AG04450 (cell line): ENCODE data around the gene HOXA7. TPM values are rescaled to one million over a fixed set of nuclear protein-coding genes. Genes with fewer than 3 reads are reported as not detected.

ENCODE experiments used
- CTCF ChIA-PET: fragments of 300-600, 350-600 bp; formaldehyde crosslinking; extraction: SDS; loops from one replicate; lab custom pipeline; 2022; ENCODE audit warnings: antibody characterized with exemption, inconsistent platforms; lab: Charles Lee
- POLR2A ChIA-PET: fragments of 350-600 bp; formaldehyde crosslinking; extraction: SDS; loops from one replicate; lab custom pipeline; 2021; ENCODE audit warnings: antibody characterized with exemption, inconsistent platforms; lab: Yijun Ruan, JAX
- DNase-seq: peaks from one replicate; pipeline ENCODE4 v3.0.0-alpha.2; 2011; ENCODE audit warnings: low read depth, low spot score
- H3K27ac ChIP-seq: one replicate; pipeline ENCODE4 v1.5.1; 2012; ENCODE audit warnings: low read depth, low read length, control low read depth
- H3K27me3 ChIP-seq: one replicate; pipeline ENCODE4 v1.6.0; 2012; ENCODE audit warnings: low read length; ENCODE audit not compliant: control insufficient read depth, insufficient read depth
- H3K4me3 ChIP-seq: 2 replicates; pipeline ENCODE4 v1.5.1; 2011; ENCODE audit warnings: mild to moderate bottlenecking, low read depth, low read length, control low read depth
- H3K9me3 ChIP-seq: 2 replicates; pipeline ENCODE4 v1.5.1; 2012; ENCODE audit warnings: low read length; ENCODE audit not compliant: control insufficient read depth, insufficient read depth
- polyA plus RNA-seq: library from polyadenylated mRNA; depleted of rRNA; stranded (reverse); fragments of >200 nt; gene quantifications from 2 replicates; pipeline ENCODE4 v1.2.3, GENCODE V29; 2011
- TF ChIP-seq, protein P1 (sequence below): IDR thresholded peaks from 2 replicates; pipeline ENCODE4 v1.5.1; 2011; ENCODE audit warnings: low read depth, low read length, control low read depth, inconsistent platforms

Gene HOXA7
- polyA plus RNA-seq, 1 experiment = 5.3 TPM

DNA sequence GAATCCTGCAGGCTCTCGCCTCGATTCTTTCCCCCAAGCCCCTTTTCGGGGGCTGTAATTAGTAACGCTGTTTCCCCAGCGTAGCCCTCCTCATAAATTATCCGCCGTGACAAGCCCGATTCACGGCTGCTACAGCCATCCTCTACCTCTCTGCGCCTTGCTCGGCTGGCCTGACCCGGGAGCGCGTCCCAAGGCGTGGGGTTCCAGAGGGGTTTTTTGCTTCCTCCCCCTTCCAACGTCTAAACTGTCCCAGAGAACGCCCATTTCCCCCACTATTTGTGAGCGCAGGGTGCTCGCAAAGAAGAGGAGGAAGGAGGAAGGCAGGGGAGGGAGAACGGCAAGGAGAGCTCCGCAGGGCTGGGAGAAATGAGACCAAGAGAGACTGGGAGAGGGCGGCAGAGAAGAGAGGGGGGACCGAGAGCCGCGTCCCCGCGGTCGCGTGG is 13.9 kb downstream of the HOXA7 start:
- CTCF ChIA-PET = interaction anchor here (0.9 to 7.8 kb wide), 12 partner anchors 8 to 773 kb away, joined by 3 to 93 read pairs (median 12); partner anchors contain the start of gene HOXA3
- peak overlapping the region; percentile 94 for H3K4me3 ChIP-seq
- POLR2A ChIA-PET = interaction anchor here (1.3 to 4.1 kb wide), 8 partner anchors 10 to 942 kb away, joined by 3 to 23 read pairs (median 8); partner anchors contain the start of genes HNRNPA2B1 and HOXA3

DNA sequence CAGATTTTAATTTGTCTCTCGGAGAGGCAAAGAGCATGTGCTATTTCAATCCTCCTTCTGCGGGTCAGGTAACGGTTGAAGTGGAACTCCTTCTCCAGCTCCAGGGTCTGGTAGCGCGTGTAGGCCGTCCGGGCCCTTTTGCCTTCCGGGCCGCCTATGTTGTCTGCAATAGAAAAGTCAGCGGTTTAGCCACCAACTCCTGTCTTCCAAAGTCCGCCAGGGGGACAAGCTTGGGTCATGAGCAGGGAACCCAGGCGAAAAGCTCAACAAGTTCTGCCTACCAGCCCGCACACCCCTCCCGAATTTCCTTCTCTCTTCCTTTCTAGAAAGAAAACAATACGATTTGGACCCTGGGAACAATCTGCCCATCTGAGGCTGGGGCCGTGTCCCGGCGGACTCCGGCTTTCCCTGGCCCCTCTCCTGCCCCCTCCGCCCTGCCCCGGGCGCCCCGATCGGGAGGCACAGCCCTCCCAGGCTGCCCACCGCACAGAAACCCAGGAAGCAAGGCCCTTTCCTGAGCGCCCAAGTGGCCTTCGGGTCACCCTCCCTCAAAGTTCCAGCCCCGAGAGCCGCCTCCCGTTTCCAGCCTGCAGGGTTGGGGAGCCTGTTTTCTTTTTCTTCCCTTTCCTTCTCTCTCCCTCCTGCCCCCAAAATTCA is 14.4 kb downstream of the HOXA7 start:
- TF ChIP-seq, protein P1, sequence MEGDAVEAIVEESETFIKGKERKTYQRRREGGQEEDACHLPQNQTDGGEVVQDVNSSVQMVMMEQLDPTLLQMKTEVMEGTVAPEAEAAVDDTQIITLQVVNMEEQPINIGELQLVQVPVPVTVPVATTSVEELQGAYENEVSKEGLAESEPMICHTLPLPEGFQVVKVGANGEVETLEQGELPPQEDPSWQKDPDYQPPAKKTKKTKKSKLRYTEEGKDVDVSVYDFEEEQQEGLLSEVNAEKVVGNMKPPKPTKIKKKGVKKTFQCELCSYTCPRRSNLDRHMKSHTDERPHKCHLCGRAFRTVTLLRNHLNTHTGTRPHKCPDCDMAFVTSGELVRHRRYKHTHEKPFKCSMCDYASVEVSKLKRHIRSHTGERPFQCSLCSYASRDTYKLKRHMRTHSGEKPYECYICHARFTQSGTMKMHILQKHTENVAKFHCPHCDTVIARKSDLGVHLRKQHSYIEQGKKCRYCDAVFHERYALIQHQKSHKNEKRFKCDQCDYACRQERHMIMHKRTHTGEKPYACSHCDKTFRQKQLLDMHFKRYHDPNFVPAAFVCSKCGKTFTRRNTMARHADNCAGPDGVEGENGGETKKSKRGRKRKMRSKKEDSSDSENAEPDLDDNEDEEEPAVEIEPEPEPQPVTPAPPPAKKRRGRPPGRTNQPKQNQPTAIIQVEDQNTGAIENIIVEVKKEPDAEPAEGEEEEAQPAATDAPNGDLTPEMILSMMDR = peak; percentile 28; the same call in 1 of the 2 replicates
- H3K4me3 ChIP-seq = peak overlapping the region; percentile 94
- ChIA-PET POLR2A (interaction anchor here (2.0 to 4.1 kb wide), 2 partner anchors 27 to 44 kb away, joined by 6 to 23 read pairs; no protein-coding TSS in a partner anchor), CTCF (interaction anchor here (0.6 to 7.8 kb wide), 17 partner anchors 8 to 772 kb away, joined by 3 to 93 read pairs (median 6); partner anchors contain the start of genes HOXA3 and HOXA4)
- H3K9me3 ChIP-seq = no peaks in the 10 kb centered on the region; the same call in 1 of the 2 replicates
- H3K27ac ChIP-seq = peak overlapping the region; percentile 88
- DNase-seq = no peak
- H3K27me3 ChIP-seq = no peaks in the 10 kb centered on the region

More for the DNA sequence above, 13.9 kb downstream of the HOXA7 start:
- Histone ChIP-seq H3K27me3 (no peaks in the 10 kb centered on the region), H3K9me3 (no peaks in the 10 kb centered on the region; the same call in 1 of the 2 replicates), H3K27ac (peak overlapping the region; percentile 88)
- TF ChIP-seq, protein P1 = no peak
- DNase-seq = no peak

DNA sequence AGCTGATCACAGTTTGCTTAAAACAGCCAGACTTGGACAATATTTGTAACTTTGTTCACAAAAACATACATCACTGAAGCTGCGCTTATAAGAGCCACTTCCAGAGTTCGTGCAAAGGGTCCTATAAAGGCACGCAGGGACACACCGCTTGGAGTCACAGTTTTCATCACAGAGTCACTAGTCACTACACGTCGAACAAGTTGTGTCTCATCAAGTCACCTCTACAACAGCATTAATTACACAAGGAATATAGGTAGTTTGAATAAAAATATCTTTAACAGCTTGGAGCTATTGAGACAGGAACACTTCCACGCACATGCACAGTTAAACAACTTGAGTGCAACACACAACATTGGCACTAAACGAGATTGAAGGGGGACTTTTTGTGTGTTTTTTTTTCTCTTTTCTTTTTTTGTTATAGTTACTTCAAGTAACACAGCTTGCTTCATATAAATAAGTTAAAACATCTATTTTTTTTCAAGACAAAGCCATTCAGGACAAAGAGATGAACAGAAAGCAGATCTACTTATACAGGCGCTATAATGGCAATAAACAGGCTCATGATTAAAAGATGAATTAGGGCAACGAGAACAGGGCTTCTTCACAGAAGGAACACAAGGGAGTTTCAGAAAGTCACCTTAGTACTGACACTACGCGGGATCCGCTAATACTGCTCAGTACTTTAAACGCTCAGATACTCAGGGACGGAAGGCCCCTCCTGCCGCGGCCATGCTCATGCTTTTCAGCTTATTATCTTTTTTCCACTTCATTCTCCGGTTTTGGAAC is 15.1 kb downstream of the HOXA7 start:
- peak overlapping the region; percentile 94 for H3K4me3 ChIP-seq
- no peaks in the 10 kb centered on the region; the same call in 1 of the 2 replicates for H3K9me3 ChIP-seq
- ChIA-PET CTCF (interaction anchor here (0.6 to 7.8 kb wide), 23 partner anchors 8 to 1073 kb away, joined by 3 to 93 read pairs (median 5); partner anchors contain the start of genes HOXA3 and HOXA4), POLR2A (interaction anchor here (0.6 to 4.1 kb wide), 8 partner anchors 9 to 43 kb away, joined by 3 to 23 read pairs (median 4); no protein-coding TSS in a partner anchor)
- no peaks in the 10 kb centered on the region for H3K27me3 ChIP-seq
- TF ChIP-seq, protein P1 = no peak
- DNase-seq = no peak
- H3K27ac ChIP-seq = peak overlapping the region; percentile 88

DNA sequence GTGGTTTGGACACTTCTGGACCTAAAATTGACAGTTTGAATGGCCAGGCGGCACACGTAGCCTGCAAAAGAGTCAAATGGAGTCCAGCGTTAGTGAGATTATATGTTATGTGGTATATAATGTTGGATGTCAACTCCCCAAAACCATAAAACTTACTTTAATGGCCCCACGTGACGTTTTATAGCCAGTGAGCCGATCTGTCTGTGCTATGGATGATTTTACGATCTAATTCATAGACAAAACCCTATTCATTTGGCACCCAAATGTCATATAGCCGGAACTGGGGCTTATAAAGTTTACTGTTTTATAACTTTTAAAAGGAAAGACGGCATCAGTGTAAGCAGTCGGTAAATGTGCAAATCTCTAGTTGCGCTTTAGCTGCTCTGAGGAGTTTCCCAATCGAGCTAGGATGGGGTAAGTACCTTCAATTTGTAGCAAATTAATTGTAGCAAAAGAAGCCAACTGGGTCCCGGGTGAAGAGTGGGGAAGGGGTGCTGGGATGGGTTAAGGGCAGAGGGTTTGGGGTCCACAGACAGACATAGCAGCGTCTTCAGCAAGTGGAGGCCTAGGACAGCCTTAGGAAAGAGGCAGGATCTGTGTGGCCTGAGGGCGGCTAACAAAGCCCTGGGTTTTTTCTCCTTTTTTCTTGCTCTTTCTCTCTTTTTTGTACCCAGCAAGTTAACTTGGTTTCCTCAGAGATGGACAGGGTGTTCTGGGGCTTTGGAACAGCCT is 16.2 kb downstream of the HOXA7 start:
- no peaks in the 10 kb centered on the region; the same call in 1 of the 2 replicates for H3K9me3 ChIP-seq
- peak overlapping the region; percentile 94 for H3K4me3 ChIP-seq
- no peaks in the 10 kb centered on the region for H3K27me3 ChIP-seq
- peak overlapping the region; percentile 86 for H3K27ac ChIP-seq
- TF ChIP-seq, protein P1 = no peak
- no peak for DNase-seq
- ChIA-PET POLR2A (interaction anchor here (0.8 to 4.1 kb wide), 6 partner anchors 8 to 42 kb away, joined by 3 to 23 read pairs (median 6); no protein-coding TSS in a partner anchor), CTCF (interaction anchor here (1.1 to 7.8 kb wide), 8 partner anchors 9 to 771 kb away, joined by 4 to 93 read pairs (median 8); no protein-coding TSS in a partner anchor)
